NCI-H1930 (cell line): ENCODE data around the gene TMEM190.

ENCODE experiments used
- DNase-seq, 2 experiments: peaks; one replicate each; lab custom pipeline; 2025; lab: John Stamatoyannopoulos, UW

The TMEM190 gene

DNA sequence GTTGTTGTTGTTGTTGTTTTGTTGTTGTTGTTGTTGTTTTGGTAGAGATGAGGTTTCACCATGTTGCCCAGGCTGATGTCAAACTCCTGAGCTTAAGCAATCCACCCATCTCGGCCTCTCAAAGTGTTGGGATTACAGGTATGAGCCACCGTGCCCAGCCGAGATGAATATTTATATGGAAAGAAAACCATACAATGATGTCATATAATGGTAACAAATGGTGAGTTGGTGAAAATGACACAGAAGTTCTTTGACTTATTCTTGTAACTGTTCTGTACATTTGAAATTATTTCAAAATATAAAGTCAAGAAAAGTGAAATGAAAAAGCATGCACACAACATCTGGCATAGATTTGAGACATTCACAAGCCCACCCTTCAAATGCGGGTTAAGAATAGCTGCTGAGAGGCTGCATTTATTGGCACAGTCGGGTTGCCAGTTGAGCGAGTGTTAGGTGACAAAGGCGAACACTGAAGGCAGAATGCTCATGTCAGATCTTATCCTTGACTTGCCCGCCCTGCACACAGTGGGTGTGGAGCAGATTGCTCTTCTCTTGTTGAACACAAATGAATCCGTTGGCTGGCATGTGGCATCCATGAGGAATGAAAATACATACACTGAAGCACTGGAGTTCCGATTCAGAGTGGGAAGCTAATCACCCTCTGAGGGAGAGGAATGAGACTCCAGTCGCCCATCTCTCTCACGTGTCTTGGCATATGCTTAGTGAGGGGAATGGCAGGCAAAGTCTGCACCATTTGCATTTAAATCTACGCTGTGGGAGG is 46.8 kb downstream of the TMEM190 start:
- DNase-seq, result no peak

DNA sequence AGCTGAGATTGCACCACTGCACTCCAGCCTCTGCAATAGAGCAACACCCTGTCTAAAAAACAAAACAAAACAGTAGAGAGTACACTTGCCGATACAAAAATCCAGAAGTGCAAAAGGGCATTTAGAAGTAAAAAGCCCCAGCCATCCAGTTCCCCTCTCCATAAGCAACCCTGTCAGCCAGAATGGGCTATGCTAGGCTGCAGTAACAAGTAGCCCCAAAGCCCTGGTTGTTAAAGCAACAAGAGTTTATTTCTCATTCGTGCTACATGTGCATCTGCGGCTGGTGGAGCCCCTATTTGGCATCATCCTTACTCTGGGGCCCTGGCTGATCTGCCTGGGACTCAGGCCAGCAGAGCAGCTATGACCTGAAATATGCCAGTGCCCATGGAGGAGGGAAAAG is 47.9 kb downstream of the TMEM190 start:
- no peak for DNase-seq

DNA sequence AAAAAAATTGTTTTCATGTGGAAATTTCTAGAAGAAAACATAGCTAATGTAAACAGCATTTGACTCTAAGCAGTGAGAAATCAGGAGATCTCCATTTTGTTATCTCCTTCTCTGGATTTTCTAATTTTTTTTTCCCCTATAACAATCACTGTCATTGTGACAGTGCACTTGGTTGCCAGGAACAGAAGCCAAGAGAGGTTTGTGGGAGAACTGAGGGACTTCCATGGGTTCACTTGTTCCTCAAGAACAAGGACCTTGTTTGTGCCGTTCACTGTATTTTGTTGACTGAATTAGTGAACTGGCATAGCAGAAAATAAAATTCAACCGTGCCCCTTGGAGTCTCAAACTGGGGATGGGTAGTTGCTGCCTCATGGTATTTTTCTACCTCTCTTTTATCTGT is 49.4 kb downstream of the TMEM190 start:
- no peak for DNase-seq
